Transverse colon (tissue), 4 donors: ENCODE measurements around the gene CNKSR3. TPM values are rescaled to one million over a fixed set of nuclear protein-coding genes. Genes with fewer than 3 reads are reported as not detected.
A peak's percentile ranks its signal among the peaks of the same experiment; 100 is the strongest.

Experiments
- DNase-seq: peaks from one replicate; pipeline ENCODE4 v3.0.0-alpha.2; 2019
- H3K27ac ChIP-seq, 4 donors: fragments of 200-600 bp; sonication (generic); 2 replicates each; pipeline ENCODE4 v1.5.1; 2016 to 2018; ENCODE audit warnings: inconsistent platforms in 4 of 4
- H3K27me3 ChIP-seq: fragments of 200-600 bp; sonication (generic); 2 replicates; pipeline ENCODE4 v1.5.1; 2017; ENCODE audit warnings: inconsistent platforms
- H3K36me3 ChIP-seq, 4 donors: fragments of 200-600 bp; sonication (generic); 2 replicates each; pipeline ENCODE4 v1.5.1; 2017 to 2019; ENCODE audit warnings: inconsistent platforms in 4 of 4
- H3K4me1 ChIP-seq, 4 donors: fragments of 200-600 bp; sonication (generic); 2 replicates each; pipeline ENCODE4 v1.5.1; 2017 to 2020; ENCODE audit warnings: inconsistent platforms in 4 of 4
- H3K4me3 ChIP-seq, 4 donors: fragments of 200-600 bp; sonication (generic); 1 replicate in 1 of 4; 2 replicates in 3 of 4; pipeline versions ENCODE4 v1.5.1 to v1.6.1; 2017 to 2019; ENCODE audit warnings: inconsistent platforms in 4 of 4
- H3K9me3 ChIP-seq, 2 donors: fragments of 200-600 bp; sonication (generic); 2 replicates each; pipeline ENCODE4 v1.5.1; 2017 to 2019; ENCODE audit warnings: inconsistent platforms in 2 of 2
- EP300 ChIP-seq: sonication (generic); formaldehyde crosslinking; IDR thresholded peaks from one replicate; pipeline ENCODE4 v1.6.1; 2017; ENCODE audit warnings: antibody characterized with exemption, low read depth
- POLR2A ChIP-seq: fragments of 450-650 bp; IDR thresholded peaks from one replicate; pipeline ENCODE4 v1.6.1; 2016; ENCODE audit warnings: antibody characterized with exemption, mild to moderate bottlenecking, moderate library complexity
- POLR2AphosphoS5 ChIP-seq, 3 donors: sonication (generic); formaldehyde crosslinking; IDR thresholded peaks; one replicate each; pipeline ENCODE4 v1.6.1; 2016; ENCODE audit warnings: antibody characterized with exemption in 3 of 3
- whole genome bisulfite sequencing, 2 donors: methylation state at CpG; one replicate each; pipeline ENCODE4 v1.1.5; 2018; ENCODE audit warnings: low coverage in 1 of 2; 5-methylcytosine and 5-hydroxymethylcytosine counted together
- in situ Hi-C, 4 donors: fragments of 200-750 bp; cut with MboI; loops; one replicate each; pipeline versions ENCODE4 v1.15.0 to v1.15.1; 2017; ENCODE audit warnings: low sequenced_read_pairs in 3 of 4, low pct_ligation_motif_present in 1 of 4, low pct_unique_long_range_greater_than_20kb in 1 of 4
- intact Hi-C: fragments of 100-400 bp; cut with DNase I; formaldehyde crosslinking; loops from one replicate; pipeline ENCODE4 v1.15.1; 2023; ENCODE audit warnings: low total_unique reads
- total RNA-seq, 4 donors: library from RNA; depleted of rRNA; stranded (reverse); fragments of >200 nt; gene quantifications; one replicate each; pipeline ENCODE4 v1.1.0, GENCODE V29; 2016
- TF ChIP-seq, protein P1 (sequence below), 5 experiments: fragments of 200-600 bp in 3 of 5; fragments of 450-650 bp in 2 of 5; sonication (generic) in 3 of 5; IDR thresholded peaks; 1 replicate in 2 of 5; 2 replicates in 3 of 5; pipeline ENCODE4 v1.5.1; 2016 to 2017; ENCODE audit warnings: antibody characterized with exemption in 5 of 5, inconsistent platforms in 3 of 5, mild to moderate bottlenecking in 2 of 5, moderate library complexity in 1 of 5

CNKSR3 gene
- total RNA-seq, 4 donors from 2014 or later, result 4.0 to 27.3 (median 16.9) TPM

GRCh38 chr6:154433477-154434241, 76.8 kb downstream of the CNKSR3 start:
- WGBS, 2 donors, result 75 to 92% methylated on average over 2 to 8 of the region's 8 CpGs
- Histone ChIP-seq H3K4me3 (no peak overlapping the region), H3K27ac (peak overlapping the region in 2 of 4 donors; percentile 17 to 20), H3K27me3 (no peaks in the 10 kb centered on the region), H3K36me3 (peaks cover 0 to 5% (median 2%) of the 10 kb centered on the region in 4 donors), H3K4me1 (peaks cover 0 to 10% (median 2%) of the 10 kb centered on the region in 4 donors), H3K9me3 (no peaks in the 10 kb centered on the region)
- in situ Hi-C loops, result no loop called here
- no peak for DNase-seq
- intact Hi-C loops, result no loop called here
- TF ChIP-seq EP300 (no peak), POLR2AphosphoS5 (IDR thresholded peaks at IDR 0.05) (no peak), POLR2A (no peak)
- TF ChIP-seq, protein P1, sequence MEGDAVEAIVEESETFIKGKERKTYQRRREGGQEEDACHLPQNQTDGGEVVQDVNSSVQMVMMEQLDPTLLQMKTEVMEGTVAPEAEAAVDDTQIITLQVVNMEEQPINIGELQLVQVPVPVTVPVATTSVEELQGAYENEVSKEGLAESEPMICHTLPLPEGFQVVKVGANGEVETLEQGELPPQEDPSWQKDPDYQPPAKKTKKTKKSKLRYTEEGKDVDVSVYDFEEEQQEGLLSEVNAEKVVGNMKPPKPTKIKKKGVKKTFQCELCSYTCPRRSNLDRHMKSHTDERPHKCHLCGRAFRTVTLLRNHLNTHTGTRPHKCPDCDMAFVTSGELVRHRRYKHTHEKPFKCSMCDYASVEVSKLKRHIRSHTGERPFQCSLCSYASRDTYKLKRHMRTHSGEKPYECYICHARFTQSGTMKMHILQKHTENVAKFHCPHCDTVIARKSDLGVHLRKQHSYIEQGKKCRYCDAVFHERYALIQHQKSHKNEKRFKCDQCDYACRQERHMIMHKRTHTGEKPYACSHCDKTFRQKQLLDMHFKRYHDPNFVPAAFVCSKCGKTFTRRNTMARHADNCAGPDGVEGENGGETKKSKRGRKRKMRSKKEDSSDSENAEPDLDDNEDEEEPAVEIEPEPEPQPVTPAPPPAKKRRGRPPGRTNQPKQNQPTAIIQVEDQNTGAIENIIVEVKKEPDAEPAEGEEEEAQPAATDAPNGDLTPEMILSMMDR (IDR thresholded peaks at IDR 0.05), result no peak

GRCh38 chr6:154432533-154433476, 77.7 kb downstream of the CNKSR3 start:
- DNase-seq, result no peak
- peak overlapping the region in 2 of 4 donors; percentile 17 to 20 for H3K27ac ChIP-seq
- H3K27me3 ChIP-seq, result no peaks in the 10 kb centered on the region
- in situ Hi-C loops (no loop called here), intact Hi-C loops (no loop called here)
- H3K36me3 ChIP-seq, result peaks cover 0 to 5% (median 2%) of the 10 kb centered on the region in 4 donors
- no peak for TF ChIP-seq EP300
- TF ChIP-seq POLR2A, result no peak
- TF ChIP-seq, protein P1 (IDR thresholded peaks at IDR 0.05), result no peak
- no peak for TF ChIP-seq POLR2AphosphoS5 (IDR thresholded peaks at IDR 0.05)
- no peak overlapping the region for H3K4me3 ChIP-seq
- WGBS, 2 donors, result 41 to 49% methylated on average over 3 of the region's 3 CpGs
- H3K4me1 ChIP-seq, result peaks cover 0 to 10% (median 2%) of the 10 kb centered on the region in 4 donors
- no peaks in the 10 kb centered on the region for H3K9me3 ChIP-seq

DNA sequence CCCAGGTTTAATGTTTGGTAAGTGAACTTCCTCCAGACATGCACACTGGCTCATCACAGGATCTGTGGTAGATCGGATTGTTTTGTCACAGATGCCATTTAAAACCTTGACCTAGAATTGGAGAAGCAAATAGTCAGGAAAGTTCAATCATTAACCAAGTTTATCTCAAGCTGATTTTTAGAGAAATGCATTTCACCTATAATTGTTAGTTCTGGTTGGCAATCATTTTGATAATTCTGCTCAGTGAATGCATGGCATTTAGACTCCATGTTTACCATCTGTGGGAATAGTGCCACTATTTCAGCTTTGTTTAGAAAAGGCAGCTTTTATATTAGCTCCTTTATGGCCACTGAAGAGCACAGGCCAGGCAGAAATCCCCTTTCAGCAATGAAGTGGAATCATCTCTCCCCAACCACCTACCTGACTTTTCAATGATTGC, 80.0 kb downstream of the CNKSR3 start:
- no peaks in the 10 kb centered on the region for H3K9me3 ChIP-seq
- TF ChIP-seq POLR2AphosphoS5 (IDR thresholded peaks at IDR 0.05), result no peak
- no peak for TF ChIP-seq EP300
- H3K4me1 ChIP-seq, result peaks cover 0 to 16% (median 2%) of the 10 kb centered on the region in 4 donors
- in situ Hi-C loops, result no loop called here
- no peaks in the 10 kb centered on the region for H3K27me3 ChIP-seq
- H3K36me3 ChIP-seq, result peaks cover 0 to 5% (median 0%) of the 10 kb centered on the region in 4 donors
- no peak overlapping the region for H3K4me3 ChIP-seq
- intact Hi-C loops, result no loop called here
- DNase-seq, result no peak
- WGBS, 2 donors, result 43 to 51% methylated on average over 1 of the region's 1 CpG
- no peak overlapping the region for H3K27ac ChIP-seq

DNA sequence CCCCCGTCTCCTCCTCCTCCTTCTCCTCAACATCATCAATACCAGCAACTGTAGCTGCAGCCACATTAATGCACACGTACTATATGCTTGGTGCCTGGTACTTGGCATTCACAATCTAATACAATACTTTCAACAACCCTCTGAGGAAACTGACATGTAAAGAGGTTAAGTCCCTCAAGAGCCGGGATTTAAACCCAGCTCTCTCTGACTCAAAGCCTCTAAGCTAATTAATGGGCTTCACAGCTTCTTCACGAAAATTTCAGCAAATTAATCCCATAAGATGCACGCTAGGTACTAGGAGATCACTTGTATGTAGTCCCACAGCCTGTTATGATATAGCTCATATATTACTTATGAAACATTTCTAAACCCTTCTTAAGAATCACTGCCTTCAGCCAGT, 80.8 kb downstream of the CNKSR3 start:
- intact Hi-C loops, result no loop called here
- Histone ChIP-seq H3K4me3 (no peak overlapping the region), H3K27me3 (no peaks in the 10 kb centered on the region), H3K9me3 (no peaks in the 10 kb centered on the region), H3K27ac (no peak overlapping the region), H3K36me3 (peaks cover 0 to 5% (median 0%) of the 10 kb centered on the region in 4 donors), H3K4me1 (peaks cover 0 to 16% (median 2%) of the 10 kb centered on the region in 4 donors)
- in situ Hi-C loops, result no loop called here
- TF ChIP-seq, protein P1 (IDR thresholded peaks at IDR 0.05), result no peak
- TF ChIP-seq POLR2A, result no peak
- TF ChIP-seq POLR2AphosphoS5 (IDR thresholded peaks at IDR 0.05), result no peak
- TF ChIP-seq EP300, result no peak
- DNase-seq, result no peak
- WGBS, 2 donors, result 89% methylated on average over 5 of the region's 5 CpGs; no CpG with 5 or more reads in 1 of the 2 donors
